GM21447 (cell line): ENCODE results near the gene GSDMA.

Source experiments
- ATAC-seq: cut with Tn5 transposase; IDR thresholded peaks from one replicate; pipeline ENCODE4 v1.9.1; 2021; ENCODE audit not compliant: unreplicated experiment

The GSDMA gene

DNA sequence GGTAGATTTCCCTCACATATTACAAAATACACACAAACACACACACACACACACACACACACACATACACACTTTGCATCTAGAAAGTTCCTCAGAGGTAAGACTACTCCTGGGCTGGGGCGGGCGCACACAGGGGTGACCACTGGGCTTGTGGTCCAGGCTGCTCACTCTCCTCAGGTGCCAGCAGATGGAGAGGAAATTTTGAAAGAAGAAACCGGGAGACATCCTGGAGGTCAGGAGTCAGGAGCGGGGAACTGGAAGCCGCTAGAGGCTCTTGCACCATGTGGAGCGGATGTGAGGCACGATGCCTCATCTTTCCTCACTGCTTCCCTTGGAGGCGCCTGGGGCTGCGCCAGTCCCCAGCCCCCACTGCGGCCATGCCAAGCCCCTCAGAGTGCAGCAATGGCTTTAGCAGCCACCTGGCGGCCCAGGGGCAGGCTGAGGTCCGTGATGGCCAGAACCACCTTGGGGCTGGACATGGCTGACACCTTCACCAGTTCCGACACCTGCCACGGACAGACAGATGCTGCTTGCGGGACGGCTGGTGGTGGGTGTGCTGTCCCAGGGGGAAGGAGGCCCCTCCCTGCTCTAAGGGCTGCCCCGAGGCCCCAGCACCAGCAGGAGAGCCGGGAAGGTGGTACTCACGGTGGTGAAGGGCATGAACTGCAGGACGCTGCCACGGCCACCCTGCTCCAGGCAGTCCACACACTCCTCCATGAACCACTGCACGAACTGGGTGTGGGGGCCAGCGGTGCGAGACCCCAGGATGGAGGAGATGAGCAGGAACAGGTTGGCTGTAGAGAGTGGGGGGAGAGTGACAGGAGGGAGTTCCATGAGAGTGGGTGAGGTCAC lies 56.6 kb downstream of the GSDMA start:
- no peak for ATAC-seq

DNA sequence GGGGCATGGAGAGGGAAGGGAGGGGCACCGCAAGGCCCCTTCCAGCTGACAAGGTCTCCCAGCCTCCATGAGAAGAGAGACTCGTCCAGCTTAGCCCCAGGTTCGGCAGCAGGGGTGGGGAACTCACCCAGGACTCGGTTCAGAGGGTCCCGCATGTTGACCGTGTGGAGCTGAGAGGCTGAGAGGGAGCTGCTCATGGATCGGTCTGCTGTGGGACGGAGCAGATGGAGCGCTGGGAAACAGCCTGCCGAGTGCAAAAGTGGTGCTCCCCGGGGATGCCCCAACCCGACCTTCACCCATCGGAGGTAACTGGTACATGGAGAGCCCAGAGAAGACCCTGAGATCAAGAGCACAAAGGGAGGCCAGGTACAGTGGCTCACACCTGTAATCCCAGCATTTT lies 57.3 kb downstream of the GSDMA start:
- no peak for ATAC-seq

DNA sequence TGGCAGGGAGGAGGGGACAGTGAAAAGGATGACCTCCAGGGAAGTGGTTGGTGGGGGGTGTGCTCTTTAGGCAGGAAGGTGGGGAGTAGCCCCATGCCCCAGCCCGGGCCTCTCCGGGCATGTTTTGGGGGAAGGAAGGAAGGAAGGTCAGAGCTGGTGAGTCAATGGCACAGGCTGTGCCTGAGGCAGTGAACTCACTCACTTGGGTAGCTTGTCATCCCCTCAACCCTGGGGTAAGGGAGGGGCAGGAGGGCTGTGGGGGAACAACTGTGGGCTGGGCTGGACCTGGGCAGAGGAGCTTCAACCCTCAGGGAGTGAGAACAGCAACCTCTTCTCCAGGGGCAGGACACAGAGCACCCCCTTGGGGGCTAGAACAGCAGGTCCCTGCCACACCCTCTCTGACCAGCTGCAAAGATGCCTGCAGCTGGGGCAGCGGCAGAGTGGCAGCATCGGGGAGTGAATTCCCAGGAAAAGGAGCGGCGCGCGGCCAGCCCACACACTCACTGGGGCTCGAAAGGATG lies 58.7 kb downstream of the GSDMA start:
- ATAC-seq: no peak

DNA sequence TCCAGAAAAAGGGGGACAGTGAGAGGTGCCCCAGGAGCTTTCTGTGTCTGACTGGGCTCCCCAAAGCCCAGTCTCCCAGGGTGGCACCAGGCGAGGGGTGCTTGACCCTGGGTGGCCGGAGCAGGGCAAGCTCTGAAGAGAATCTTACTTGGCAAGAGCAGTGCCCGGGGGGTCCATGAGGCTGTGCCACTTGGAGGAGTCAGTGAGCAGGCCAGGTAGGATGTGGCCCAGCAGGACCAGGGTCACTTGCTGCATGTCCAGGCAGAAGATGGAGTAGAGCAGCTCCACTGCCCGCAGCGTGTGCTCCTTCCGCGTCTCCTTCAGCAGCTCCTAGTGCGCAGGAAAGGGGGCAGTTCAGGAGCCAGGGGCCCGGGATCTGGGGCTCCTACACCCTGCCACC lies 59.7 kb downstream of the GSDMA start:
- no peak for ATAC-seq

DNA sequence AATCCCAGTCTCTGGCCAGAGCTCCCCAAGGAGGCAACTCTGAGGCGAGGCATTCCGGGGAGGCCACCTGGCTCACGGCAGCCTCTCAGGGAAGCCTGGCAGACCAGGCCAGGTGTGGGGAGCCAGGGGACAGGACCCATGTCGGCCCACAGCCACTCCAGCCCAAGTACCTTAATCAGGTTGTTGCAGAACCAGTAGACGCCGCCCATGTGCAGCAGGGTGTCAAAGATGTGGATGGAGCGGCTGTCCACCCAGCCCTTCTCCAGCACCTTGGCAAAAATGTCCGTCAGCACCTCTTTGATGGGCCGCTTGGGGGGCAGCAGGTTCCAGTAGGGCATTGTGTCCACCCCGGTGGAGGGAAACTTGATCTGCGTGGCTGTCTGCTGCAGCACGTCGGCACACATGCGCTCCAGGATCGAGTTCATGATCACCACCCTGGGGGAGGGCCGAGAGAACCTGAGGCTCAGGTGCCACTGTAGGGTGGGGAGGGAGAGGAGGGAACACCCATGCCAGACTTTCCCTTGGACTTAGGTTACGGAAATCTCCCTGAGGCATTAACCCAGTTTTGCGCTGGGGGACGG lies 60.2 kb downstream of the GSDMA start:
- ATAC-seq: no peak

DNA sequence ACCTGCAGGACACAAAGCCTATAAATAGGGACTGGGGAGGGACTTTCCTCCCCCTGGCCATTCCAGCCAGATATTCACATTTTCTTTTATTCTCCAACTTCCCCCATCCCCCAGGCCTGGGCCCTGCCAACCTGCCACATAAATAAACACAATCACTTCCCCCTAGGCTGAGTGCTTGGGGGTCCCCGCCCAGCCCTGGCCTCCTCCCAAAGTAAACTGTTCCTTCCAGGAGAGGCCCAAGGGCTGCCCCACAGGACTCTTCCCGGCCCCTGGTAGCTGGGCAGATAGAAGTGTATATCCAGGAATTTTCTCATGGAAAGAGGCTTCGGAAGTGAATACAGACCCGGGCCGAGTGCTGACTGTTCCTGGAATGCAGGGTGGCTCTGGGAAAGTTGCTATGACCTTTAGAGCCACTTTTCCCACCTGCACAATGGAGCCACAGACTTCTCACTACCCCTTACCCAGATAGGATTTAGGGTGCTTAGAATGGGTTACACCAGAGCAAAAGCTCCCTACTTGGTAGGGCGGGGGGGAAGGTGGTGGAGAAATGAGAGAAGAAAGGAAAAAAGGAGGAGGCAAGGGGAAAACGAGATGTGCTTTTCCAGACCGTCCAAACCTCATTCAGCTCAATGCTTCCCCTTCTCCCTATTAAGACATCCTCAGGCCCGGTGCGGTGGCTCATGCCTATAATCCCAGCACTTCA lies 60.9 kb downstream of the GSDMA start:
- no peak for ATAC-seq

DNA sequence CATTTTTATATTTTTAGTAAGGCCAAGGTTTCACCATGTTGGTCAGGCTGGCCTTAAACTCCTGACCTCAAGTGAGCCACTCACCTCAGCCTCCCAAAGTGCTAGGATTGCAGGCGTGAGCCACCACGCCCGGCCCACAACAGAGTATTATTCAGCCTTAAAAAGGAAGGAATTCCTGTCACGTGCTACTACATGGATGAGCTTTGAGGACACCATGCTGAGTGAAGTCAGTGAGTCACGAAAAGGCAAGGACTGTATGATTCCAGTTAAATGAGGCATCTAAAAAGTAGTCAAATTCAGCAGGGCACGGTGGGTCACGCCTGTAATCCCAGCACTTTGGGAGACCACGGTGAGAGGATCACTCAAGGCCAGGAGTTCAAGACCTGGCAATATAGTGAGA lies 62.1 kb downstream of the GSDMA start:
- ATAC-seq: no peak

DNA sequence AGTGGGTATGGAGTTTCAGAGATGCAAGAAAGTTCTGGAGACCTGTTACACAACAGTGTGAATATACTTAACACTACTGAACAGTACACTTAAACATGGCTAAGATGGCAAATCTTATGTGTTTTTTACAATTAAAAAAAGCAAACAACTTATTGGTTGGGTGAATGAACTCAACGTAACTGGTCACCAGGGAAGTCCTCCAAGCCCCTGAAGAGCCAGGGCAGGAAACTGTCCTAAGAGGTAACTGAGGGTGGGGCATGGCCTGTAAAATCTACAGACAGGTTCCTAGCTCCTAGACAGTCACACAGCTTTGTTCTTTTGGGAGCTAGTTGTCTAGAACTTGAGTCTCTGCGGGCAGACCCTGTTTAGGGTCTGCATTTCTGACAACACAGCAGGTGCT lies 62.8 kb downstream of the GSDMA start:
- no peak for ATAC-seq

DNA sequence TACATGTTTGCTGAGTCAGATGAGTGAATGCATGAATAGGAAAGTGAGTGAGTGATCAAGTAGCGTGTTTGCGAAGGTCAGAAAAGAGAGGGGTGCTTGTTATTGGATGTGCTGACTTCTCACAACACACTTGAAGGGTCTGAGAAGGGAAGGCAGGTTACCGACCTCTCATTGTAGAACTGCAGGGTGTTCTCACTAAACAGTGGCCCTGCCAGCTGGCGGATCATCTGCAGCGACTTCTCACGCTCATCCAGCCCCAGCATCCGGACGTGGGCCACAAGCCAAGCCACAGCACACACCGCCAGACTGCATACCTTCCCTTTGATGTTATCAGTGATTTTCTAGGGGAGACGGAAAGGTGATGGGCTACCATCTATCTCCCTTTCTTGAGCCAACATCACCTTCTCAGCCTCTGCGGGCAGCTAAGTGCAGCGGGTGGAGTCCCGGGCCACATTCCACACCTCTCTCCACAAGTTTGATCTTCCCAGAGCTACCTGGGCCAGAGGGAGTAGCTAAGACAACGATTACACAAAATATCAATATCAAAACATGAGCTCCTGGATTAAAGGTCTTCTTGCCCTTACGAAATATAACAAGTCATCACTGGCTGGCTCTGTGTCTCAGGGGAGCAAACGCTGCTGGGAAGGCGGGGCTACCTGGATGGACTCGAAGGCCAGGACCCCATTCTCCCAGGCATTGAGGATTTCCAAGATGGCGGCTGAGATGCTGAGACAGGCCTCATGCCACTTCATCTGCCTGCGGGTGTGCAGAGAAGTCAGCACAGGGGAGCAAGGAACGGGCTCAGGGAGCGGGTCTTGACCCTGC lies 63.4 kb downstream of the GSDMA start:
- ATAC-seq: no peak

DNA sequence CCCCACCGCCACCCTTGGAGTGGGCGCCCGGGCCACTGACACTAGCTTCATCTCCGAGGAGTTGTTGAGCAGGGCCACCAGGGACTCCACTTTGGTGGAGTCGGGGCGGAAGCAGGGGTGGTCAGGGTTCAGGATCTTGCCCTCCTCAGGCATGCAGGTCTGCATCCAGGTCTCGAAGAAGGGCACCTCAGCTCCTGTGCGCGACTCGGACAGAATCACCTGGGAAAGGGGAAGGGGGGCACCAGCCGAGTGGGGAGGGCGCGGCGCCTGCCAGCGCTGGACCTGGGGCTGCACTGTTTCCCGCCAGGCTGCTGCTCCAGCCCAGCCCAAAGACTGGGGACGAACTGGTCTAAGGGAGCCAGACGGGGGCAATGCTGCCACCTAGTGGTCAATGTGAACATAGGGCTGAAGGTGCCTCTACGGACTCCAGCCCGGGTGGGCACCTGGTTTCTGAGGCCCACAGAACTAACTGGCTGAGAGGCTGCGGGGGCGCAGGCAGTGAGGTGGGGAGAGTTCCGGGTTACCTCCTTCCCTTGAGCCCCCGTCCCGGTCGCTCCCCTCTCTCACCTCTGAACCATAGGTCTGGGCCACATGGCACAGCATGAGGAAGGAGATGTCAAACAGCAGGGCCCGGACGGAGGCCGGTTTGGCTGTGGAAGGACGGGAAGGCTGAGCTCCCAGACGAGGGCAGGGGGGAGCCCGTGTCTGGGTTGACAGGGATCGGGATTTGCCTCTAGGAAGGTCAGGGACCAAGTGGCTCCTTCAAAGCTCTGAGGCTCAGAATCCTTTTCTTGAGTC lies 64.2 kb downstream of the GSDMA start:
- no peak for ATAC-seq
